ENCODE data around the gene PPP2R5E. TPM values are rescaled to one million over a fixed set of nuclear protein-coding genes. Genes with fewer than 3 reads are reported as not detected.

PPP2R5E gene
- total RNA-seq, 3 donors from 2014 or later = 23.0 to 29.9 (median 23.6) TPM

DNA sequence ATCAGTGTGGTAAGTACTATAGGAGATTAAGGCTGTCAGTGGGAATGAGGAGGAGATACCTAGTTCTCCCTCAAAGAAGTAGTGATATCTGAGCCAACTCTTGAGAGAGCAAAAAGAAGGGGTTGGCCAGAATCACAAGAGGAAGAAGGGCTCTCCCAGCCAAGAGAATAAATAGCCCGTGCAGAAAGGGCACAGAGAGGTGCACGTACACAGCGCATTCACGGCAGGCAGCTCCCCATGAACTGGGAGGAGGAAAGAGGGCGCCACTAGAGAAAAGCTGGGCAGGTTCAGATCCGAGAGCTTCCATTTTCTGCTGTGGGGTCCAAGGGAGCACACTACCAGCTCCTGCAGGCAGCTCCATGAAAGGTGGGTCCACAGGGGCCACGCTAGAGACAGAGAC, 59.9 kb downstream of the PPP2R5E start:
- intact Hi-C loops (cut with DNase I; ENCODE audit: low total_unique reads) = no loop called here

DNA sequence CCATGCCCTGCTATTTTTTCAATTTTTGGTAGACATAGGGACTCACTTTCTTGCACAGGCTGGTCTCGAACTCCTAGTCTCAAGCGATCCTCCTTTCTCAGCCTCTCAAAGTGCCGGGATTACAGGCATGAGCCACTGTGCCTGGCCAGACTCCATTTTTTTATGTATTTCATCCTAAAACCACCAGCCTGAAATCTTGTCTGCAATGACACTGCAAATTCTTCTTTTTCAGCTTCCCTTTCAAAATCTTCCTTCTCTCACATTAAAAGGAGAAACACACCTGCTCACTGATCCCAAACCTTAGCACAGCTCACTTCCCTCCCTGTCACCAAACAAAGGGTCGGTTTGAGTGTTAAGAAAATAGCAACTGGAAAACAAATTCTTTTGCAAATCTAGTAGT, 62.6 kb downstream of the PPP2R5E start:
- intact Hi-C loops (cut with DNase I; ENCODE audit: low total_unique reads) = no loop called here
- no peak for DNase-seq (ENCODE audit: low spot score in 2 of 2)
- no peaks in the 10 kb centered on the region for H3K4me1 ChIP-seq
- H3K4me3 ChIP-seq = no peak overlapping the region
- no peak for TF ChIP-seq POLR2AphosphoS5 (IDR thresholded peaks at IDR 0.05)
- no peak for TF ChIP-seq POLR2A (IDR thresholded peaks at IDR 0.05)
- TF ChIP-seq, protein P1, sequence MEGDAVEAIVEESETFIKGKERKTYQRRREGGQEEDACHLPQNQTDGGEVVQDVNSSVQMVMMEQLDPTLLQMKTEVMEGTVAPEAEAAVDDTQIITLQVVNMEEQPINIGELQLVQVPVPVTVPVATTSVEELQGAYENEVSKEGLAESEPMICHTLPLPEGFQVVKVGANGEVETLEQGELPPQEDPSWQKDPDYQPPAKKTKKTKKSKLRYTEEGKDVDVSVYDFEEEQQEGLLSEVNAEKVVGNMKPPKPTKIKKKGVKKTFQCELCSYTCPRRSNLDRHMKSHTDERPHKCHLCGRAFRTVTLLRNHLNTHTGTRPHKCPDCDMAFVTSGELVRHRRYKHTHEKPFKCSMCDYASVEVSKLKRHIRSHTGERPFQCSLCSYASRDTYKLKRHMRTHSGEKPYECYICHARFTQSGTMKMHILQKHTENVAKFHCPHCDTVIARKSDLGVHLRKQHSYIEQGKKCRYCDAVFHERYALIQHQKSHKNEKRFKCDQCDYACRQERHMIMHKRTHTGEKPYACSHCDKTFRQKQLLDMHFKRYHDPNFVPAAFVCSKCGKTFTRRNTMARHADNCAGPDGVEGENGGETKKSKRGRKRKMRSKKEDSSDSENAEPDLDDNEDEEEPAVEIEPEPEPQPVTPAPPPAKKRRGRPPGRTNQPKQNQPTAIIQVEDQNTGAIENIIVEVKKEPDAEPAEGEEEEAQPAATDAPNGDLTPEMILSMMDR (IDR thresholded peaks at IDR 0.05) = no peak
- H3K9me3 ChIP-seq = no peaks in the 10 kb centered on the region
- H3K27ac ChIP-seq = no peak overlapping the region
- no peaks in the 10 kb centered on the region for H3K36me3 ChIP-seq
- no peaks in the 10 kb centered on the region for H3K27me3 ChIP-seq

More for the DNA sequence above, 59.9 kb downstream of the PPP2R5E start:
- no peaks in the 10 kb centered on the region for H3K4me1 ChIP-seq
- no peak for DNase-seq (ENCODE audit: low spot score in 2 of 2)
- no peak for TF ChIP-seq POLR2AphosphoS5 (IDR thresholded peaks at IDR 0.05)
- no peak for TF ChIP-seq POLR2A (IDR thresholded peaks at IDR 0.05)
- TF ChIP-seq, protein P1 (IDR thresholded peaks at IDR 0.05) = no peak
- H3K9me3 ChIP-seq = no peaks in the 10 kb centered on the region
- no peaks in the 10 kb centered on the region for H3K36me3 ChIP-seq
- no peaks in the 10 kb centered on the region for H3K27me3 ChIP-seq
- H3K27ac ChIP-seq = no peak overlapping the region
- no peak overlapping the region for H3K4me3 ChIP-seq

DNA sequence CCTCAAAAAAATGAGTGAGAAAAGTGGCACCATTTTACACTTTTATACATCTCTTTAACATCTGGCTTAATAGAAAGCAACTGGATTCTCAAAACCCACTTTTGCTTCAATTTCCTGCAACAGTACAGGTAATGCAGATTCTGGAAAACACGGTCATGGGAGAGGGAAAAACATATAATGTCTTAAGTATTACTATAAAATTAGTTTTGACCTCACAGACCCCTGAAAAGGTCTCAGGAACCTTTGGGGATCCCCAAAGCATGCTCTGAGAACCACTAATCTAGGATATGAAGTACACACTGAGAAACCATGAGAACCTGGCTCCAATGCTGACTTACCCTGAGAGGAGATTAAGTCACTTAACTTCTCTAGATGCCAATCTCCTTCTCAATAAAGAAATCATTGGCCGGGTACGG, 64.7 kb downstream of the PPP2R5E start:
- TF ChIP-seq POLR2AphosphoS5 (IDR thresholded peaks at IDR 0.05) (no peak), POLR2A (IDR thresholded peaks at IDR 0.05) (no peak)
- TF ChIP-seq, protein P1 (IDR thresholded peaks at IDR 0.05) = no peak
- Histone ChIP-seq H3K4me3 (no peak overlapping the region), H3K9me3 (no peaks in the 10 kb centered on the region), H3K27me3 (no peaks in the 10 kb centered on the region), H3K36me3 (no peaks in the 10 kb centered on the region), H3K4me1 (no peaks in the 10 kb centered on the region), H3K27ac (no peak overlapping the region)
- no peak for DNase-seq (ENCODE audit: low spot score in 2 of 2)
- intact Hi-C loops (cut with DNase I; ENCODE audit: low total_unique reads) = no loop called here

DNA sequence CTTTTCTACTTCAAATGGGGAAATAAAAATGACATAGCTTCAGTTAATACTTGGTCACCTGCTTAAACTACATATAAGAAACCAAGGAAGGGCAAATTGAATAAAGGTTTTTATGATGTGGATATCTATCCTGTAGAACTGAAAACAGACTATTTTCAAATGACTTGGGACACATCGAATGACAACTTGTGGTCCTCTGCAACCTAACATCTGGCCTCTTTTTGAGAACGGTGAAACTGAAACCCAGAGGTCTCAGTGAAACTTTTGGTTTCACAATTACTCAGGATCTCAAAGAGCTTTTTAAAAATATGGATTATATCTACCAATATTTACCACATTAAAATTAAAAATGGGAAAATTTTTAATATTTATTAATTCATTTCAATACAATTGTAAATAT, 65.2 kb downstream of the PPP2R5E start:
- H3K27ac ChIP-seq = no peak overlapping the region
- no peaks in the 10 kb centered on the region for H3K9me3 ChIP-seq
- H3K4me1 ChIP-seq = no peaks in the 10 kb centered on the region
- intact Hi-C loops (cut with DNase I; ENCODE audit: low total_unique reads) = no loop called here
- no peak for TF ChIP-seq POLR2AphosphoS5 (IDR thresholded peaks at IDR 0.05)
- no peak for TF ChIP-seq POLR2A (IDR thresholded peaks at IDR 0.05)
- TF ChIP-seq, protein P1 (IDR thresholded peaks at IDR 0.05) = no peak
- H3K27me3 ChIP-seq = no peaks in the 10 kb centered on the region
- DNase-seq (ENCODE audit: low spot score in 2 of 2) = no peak
- H3K4me3 ChIP-seq = peak overlapping the region in 1 of 3 donors; percentile 12
- H3K36me3 ChIP-seq = no peaks in the 10 kb centered on the region

DNA sequence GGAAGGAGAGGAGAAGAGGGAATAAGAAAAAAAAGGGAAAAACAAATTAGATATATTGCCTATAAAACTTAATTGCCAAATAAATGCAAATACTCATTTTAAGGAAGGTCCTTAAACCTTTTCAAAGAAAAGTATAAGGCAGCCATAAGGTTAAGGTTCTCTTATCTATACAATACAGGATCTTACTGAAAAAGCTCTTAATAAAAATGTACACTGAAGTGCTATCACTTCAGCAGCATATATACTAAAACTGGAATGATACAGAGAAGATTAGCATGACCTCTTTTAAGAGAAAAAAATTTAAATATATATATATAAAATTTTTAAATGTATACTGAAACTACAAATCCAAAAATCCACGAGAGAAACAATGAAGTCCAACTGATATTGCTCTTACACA, 65.6 kb downstream of the PPP2R5E start:
- Histone ChIP-seq H3K27ac (no peak overlapping the region), H3K4me1 (no peaks in the 10 kb centered on the region), H3K27me3 (no peaks in the 10 kb centered on the region), H3K9me3 (no peaks in the 10 kb centered on the region), H3K36me3 (no peaks in the 10 kb centered on the region), H3K4me3 (no peak overlapping the region)
- intact Hi-C loops (cut with DNase I; ENCODE audit: low total_unique reads) = no loop called here
- DNase-seq (ENCODE audit: low spot score in 2 of 2) = no peak
- TF ChIP-seq POLR2A (IDR thresholded peaks at IDR 0.05) (no peak), POLR2AphosphoS5 (IDR thresholded peaks at IDR 0.05) (no peak)
- TF ChIP-seq, protein P1 (IDR thresholded peaks at IDR 0.05) = no peak

All from breast epithelium (tissue), 4 donors.